HG02798 (cell line): Measurements from ENCODE around the gene TAS2R9.
"Not testable (repeated sequence)": the region's sequence is repeated elsewhere in the genome, so short reads cannot be mapped to it uniquely, and the experiment has no call there.

ENCODE experiments used
- ATAC-seq: cut with Tn5 transposase; IDR thresholded peaks from one replicate; pipeline ENCODE4 v1.9.1; 2021; ENCODE audit warnings: mild to moderate bottlenecking; ENCODE audit not compliant: unreplicated experiment, poor library complexity

TAS2R9 gene, protein sequence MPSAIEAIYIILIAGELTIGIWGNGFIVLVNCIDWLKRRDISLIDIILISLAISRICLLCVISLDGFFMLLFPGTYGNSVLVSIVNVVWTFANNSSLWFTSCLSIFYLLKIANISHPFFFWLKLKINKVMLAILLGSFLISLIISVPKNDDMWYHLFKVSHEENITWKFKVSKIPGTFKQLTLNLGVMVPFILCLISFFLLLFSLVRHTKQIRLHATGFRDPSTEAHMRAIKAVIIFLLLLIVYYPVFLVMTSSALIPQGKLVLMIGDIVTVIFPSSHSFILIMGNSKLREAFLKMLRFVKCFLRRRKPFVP

DNA sequence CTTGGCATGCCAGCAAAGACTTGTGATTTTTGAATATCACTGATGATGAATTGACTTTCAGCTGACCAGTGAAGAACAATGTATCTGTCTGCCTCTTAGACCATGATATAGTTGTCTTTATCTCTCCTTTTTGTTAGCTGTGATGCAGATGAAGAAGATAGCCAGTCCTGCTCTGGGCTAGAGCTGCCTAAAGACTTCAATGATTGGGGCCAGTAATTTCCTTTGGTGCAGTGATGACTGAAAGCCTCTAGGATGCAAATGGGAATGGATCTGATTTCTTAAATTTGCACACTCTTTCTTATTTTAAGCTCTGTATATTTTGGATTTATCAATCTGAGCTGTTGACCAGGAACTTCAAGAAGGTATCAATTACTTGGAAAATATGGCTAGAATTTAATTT is at the start of gene TAS2R9:
Gene TAS2R9 (minus strand): TSS at position 101 of the 400 bp plus-strand sequence. CDS start 93 bp downstream, at position 8.
- no peak for ATAC-seq

DNA sequence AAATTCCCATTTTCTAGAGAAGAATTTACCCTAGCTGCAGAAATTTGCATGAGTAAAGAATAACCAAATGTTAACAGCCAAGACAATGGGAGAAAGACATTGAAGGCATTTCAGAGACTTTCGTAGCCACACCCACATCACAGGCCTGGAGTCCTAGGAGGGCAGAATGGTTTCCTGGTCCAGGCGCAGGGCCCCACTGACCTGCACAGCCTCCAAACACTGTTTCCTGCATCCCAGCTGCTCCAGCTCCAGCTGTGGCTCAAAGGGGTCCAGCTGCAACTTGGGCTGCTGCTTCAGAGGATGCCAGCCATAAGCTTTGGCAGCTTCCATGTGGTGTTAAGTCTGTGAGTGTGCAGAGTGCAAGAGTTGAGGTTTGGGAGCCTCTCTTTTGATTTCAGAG is 45.8 kb upstream of the TAS2R9 start:
- no peak for ATAC-seq

DNA sequence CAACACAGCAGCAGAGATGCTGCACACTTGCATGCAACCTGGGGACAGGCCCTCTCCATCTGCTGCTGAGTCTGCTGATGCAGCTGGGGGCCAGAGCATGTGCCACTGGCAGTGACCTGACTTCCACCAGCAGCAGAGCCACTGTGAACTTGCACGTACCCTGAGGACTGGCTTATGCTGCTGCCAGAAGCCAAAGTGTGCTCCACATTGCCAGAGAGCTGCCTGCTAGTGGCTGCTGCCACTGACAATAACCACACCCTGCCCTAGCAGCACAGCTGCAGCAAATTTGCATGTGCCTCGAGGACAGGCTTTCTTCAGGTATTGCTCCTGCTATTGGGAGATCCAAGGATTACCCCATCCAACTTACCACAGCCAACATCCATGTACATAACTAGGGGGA is 43.8 kb upstream of the TAS2R9 start:
- ATAC-seq = no peak

DNA sequence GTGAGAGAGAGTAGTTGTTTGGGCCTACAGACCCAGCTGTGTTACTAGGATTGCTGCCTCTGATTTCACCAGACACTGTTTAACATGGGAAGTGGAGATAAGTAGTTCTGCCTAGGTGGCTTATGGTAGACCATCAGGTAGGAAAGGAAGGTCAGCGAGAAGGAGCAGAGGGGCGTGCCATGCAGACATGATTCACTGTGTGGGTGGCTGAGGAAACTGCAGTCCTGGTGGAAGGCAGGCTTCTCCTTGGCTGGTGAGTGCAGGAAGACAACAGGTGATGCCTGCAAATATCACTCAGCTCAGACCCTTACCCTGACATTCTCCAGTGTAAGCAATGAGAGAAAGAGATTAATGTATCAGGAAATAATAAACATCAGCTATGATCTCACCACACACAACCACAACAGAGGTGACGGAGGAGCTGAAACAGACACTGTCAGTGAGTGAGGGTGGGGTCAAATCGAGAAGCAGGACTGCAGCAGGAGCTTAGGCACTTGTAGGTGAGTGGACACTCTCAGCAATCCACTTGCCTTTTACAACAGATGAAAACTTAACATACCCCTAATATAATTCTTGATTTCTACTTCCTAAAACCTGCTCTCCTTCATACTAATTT is 41.4 kb upstream of the TAS2R9 start:
- no peak for ATAC-seq

DNA sequence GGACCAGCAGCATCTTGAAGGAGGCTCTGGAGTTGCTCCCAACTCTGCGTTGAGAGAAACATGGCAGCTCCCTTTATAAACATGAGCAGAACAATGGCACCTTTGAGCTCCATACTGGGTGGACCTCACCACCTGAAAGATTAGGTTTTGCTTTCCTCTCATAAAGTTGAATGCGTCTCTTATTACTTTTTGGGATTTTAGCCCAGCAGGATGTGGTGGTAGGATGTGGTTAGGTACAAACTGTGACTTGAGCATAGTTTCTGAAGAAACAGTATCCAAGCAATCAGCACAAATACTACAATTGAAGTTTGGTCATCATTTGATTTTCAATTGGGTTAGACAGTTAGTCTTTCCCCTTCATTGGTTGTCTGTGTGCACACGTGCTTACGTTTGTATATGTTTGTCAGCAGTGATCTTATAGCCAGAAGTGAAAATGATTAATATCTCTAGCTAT is 39.5 kb upstream of the TAS2R9 start, which contains the start of gene PRR4:
Gene PRR4 (minus strand): TSS at position 51 of the 454 bp plus-strand sequence. CDS start 38 bp downstream, at position 13.
- no peak for ATAC-seq

DNA sequence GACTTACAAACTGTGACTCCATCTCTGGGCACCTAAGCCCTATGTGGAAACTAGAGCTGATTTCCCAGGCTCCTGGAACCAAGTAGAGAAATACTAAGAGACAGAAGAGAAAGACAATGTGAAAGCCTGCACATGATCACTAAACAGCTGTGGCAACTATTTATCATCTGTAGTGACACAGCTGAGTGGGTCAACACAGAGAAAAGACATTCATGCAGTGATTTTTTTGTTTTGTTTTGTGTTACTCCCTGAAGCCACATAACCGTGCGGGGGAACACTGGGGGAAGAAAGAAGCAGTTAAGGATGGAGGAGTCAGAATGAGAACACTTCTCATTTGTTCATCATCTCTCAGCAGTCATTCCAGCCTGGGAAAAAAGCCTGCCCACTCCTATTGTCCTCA is 37.8 kb upstream of the TAS2R9 start:
- no peak for ATAC-seq

DNA sequence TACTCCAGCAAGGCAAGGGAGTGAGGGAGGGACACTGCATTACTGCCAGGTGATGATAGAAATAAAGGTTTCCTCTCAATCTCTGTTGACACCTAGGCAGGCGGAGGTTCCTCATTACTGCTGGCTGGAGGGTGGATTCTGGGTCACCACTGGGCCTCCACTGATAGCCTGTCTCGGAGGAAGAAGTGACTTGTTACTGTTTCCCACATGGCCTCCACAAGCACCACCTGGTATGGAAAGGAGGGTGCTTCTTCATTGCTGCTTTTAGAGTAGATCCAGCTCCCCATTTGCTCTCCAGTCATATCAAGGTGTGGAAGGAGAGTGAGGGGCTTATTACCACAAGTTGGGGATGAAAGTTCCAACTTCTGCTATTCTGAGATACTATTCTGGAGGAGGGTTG is 32.9 kb upstream of the TAS2R9 start:
- no peak for ATAC-seq

DNA sequence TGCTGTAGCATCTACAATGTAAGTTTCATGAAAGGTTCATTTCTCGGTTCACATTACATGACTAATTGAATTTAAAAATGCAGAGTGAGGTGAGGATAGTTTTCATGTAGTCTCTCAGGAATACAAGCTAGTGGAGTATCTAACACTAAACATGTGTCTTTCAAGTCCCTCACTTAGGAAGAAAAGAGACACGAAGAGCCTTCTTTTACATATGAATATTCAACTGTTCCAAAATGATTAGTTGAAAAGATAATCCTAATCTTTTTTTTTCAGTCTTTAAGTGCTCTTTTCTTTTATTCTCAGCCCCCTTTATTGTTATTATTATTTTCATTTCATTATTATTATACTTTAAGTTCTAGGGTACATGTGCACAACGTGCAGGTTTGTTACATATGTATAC is 28.5 kb upstream of the TAS2R9 start:
- no peak for ATAC-seq

DNA sequence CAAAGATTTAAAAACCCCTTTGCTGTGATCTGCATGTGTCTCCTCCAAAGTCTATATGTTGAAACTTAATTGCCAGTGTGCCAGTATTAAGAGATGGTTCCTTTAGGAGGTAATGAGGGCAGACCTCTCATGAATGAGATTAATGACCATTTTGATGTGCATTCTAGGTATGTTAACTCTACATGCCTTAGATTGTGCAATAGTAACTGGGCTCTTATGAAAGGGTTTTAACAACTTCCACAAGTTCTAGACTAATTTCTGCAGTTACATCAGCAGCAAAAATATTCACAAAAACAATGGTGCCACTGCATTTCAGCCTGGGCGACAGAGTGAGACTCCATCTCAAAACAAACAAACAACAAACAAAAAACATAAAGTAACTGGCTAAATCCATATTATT is 20.0 kb upstream of the TAS2R9 start:
- no peak for ATAC-seq

DNA sequence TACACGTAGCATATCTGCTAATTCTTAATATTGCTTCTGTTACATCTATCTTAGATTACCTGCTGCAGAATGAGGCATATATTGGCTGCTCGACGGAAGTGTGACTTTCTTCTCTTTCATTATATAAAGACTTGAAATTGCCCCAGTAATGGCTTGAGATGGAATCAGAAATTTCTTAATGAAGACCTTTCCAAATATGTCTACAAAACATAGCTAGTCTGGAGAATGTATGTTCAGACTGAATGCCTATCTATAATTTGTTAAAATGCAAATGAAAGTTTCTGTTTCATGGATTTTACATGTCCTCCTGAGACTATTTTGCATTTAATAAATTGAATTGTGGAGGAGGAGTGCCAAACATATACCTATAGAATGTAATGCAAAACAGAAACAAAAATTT is 16.3 kb upstream of the TAS2R9 start, which contains the start of gene TAS2R10:
Gene TAS2R10 (minus strand): TSS at position 101 of the 400 bp plus-strand sequence. CDS start 89 bp downstream, at position 12.
- ATAC-seq = no peak

DNA sequence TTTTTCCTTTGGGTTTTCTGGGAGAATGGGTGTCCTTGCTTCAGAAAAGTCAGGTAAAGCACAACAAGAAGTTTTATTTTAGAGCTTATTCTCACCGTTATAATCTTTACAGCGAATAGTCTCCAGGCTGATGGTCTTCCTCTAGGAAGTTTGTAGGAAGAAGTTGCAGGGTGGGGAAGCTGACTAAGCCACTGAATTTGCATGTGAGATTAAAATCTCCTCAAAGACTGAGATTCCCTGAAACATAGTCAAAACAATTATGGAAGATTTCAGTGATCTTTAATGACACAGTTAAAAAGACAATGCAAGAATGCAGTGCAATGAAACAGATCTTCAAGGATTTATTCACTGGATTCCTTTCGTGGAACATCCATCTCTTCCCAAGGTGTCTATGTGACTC is 15.0 kb upstream of the TAS2R9 start:
- ATAC-seq = no peak

DNA sequence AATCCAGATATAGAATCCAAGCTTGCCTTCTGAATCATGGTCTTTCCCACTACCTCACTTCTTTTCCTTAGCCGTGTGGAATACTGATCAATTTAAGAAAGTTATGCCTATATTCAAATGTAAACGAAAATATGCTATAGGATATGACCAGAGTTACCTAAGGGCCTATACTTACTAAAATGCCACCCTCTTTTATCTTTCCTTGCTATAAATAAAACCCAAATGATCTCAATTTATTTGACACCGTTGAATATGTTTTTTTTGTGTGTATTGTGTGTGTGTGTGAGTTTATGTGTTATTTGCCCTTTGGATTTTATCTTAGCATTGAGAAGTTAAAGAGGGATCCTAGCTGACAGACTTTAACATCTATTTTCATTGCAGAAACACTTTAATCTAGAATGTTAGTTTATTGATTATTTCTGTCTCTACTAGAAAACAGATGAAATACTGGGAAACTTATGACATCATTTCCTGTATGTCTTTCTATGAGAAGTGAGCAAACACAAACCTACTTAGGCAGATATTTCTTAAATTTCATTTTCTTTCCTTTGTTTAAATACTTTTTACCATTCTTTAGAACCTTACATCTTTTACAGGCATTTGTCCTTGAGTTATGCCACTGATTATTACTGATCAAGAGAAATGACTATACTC is 2.0 kb upstream of the TAS2R9 start:
- no peak for ATAC-seq

DNA sequence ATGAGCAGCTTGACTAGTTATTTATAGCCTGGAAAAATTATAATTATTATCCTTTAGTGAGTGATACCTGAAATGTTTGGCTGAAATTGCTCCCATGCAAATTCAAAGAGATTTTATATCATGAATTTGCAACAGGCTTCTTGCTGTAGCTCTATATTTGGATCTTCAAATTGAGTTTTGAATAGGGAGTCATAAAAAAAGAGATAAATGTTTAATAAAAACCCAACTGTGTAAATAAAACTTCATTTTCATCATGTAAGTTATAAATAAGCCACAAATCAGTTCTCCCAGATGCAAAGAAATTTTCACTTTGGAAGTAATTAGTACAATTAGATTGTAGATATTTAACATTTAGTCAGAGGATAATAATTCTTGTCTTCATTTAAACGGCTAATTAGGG is 2.8 kb downstream of the TAS2R9 start, which contains the start of gene TAS2R8:
Gene TAS2R8 (minus strand): TSS at position 101 of the 400 bp plus-strand sequence. CDS start 306 bp downstream, outside the sequence.
- no peak for ATAC-seq

DNA sequence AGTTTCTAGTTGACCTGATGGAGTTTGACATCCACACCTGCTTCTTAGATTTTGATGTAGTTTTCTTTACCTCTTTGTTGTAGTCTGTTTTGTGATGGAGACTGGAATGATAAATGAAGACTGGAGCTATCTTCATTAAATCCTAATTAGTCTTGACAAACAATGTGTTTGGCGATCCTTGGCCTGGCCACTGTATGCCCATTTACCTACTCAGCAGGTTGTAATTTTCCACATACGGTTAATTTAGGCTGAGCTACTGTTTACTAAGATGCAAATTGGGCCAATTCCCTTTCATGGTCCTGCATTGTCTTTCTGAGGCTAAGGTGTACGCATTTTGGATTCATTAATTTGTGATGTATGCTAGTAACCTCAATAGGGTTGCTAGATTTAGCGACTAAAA is 7.4 kb downstream of the TAS2R9 start, which contains the start of gene TAS2R7:
Gene TAS2R7 (minus strand): TSS at position 41 of the 400 bp plus-strand sequence. CDS start 57 bp downstream, outside the sequence.
- ATAC-seq = no peak

DNA sequence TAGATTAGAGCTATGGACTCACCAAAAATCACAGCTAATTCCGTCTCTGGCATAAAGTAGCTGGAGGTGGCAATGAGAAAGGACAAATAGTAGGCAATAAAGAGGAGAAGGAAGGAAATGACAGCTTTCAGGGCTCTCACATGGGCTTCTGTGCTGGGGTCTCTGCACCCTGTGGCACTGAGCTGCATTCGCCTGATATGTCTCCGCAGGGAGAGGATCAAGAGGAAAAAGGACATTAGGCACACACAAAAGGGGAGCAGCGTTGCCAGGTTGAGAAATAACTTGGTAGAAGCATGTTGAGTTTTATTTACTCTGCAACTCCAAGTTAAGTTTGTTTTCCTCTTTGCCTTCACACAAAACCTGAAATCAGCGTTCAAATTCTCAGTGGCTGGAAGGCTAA is 8.2 kb downstream of the TAS2R9 start:
- no peak for ATAC-seq

DNA sequence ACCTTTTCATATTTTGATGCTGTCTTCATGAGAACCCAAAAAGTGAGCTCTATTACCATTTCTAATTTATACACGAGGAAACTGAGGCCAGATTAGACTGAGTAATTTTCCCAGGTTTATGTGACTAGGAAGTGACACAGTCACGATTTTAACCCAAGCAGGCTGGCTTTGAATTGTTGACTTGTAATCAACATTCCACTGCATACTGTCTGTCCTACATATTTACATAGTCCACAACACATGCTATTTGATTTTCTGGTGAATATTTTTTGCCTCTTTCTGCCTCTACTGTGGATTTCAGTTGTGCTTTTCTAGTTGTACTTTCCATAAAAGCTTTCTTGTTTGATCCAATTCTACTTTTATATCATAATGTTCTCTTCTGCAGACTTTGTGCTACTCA is 15.7 kb downstream of the TAS2R9 start:
- ATAC-seq = no peak

DNA sequence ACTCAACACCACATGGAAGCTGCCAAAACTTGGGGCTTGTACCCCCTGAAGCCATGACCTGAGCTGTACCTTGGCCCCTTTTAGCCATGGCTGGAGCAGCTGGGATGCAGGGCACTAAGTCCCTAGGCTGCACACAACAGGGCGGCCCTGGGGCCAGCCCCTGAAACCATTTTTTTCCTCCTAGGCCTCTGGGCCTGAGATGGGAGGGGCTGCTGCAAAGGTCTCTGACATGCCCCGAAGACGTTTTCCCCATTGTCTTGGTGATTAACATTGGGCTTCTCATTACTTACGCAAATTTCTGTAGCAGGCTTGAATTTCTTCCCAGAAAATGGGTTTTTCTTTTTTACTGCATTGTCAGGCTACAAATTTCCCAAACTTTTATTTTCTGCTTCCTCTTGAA is 18.2 kb downstream of the TAS2R9 start:
- ATAC-seq = not testable (repeated sequence)

DNA sequence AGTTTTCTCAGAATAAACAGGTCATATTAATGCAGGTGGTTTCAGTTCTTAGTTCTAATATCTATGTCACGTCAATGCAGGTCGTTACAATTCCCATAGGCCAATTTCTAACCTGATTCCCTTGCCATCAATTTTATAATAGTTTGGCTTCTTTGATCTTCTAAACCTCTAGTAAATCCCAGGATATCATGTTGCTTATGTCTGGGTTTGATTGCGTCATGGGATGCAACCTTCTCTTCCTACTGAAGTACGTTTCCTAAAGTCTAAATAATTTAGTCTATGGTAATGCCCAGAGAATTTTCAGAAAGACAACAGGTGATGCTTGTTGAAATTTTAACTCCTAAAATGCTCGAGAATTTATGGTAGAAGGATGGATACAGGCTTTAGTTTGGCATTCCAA is 26.7 kb downstream of the TAS2R9 start:
- ATAC-seq = no peak

DNA sequence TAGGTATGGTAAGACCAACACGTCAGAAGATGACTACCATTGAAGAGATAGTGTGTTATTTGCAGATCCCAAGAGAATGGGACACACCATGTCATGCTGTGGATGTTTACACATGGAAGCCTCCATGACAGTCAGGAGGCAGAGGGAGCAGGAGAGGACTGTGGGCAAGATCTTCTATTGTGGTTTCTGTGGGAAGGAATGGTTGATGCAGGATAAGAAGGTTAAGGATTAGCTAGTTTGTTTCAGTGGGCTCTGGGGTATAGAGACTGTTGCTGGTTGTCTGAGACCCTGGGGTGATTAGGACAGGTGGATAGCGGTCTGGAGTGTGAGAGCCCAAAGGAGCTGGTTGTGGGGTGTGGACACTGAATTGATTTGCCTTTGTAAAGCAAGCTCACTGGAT is 30.9 kb downstream of the TAS2R9 start:
- ATAC-seq = no peak

DNA sequence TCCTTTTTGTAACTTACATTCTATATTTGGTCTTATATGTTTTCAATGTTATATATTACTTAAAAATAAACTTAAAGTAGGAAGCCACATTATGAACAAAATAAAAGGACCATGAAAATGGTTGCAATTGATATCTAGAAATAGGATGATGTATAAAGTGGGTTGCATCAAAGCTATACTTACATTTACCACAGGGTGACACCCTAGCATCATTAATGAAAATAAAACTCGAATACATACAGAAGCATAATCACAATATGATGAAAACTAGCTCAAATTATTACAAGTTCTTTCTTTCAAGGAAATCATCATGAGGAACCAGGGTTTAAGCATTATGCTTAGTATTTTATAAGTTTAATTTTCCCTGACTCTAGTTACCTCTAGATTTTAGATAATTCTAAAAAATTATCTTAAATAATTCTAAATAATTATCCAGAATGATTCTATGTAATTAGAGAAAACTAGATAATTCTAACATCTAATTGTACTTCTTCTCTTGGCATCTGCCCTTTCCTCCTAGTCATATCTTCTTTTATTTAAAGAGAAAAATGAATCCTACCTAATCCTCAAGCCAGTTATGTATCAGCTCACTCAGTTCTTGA is 38.7 kb downstream of the TAS2R9 start:
- no peak for ATAC-seq

DNA sequence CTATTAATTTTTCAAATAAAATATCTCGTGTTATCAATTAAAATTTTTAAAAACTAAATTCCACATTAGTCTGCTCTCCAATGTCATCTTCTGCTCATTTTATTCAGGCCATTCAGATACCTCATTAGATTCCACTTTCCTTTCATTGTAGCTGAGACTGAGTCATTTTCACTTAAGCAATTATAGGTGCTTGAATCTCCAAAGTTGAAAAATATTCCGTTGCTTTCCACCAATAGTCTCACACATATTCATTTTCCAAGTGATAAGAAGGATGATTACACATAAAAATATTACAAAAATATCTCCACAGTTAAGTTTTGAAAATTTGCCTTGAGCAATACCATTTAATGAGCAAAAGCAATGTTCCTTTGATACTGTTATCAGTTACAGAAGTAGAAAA is 50.3 kb downstream of the TAS2R9 start:
- no peak for ATAC-seq
